Pulmonary artery endothelial cell (primary cell): ENCODE results near the gene DOCK1. TPM values are rescaled to one million over a fixed set of nuclear protein-coding genes. Genes with fewer than 3 reads are reported as not detected.

ENCODE experiments used
- DNase-seq: peaks from one replicate; pipeline ENCODE4 v3.0.0-alpha.2; 2011; ENCODE audit warnings: low read depth, low spot score
- total RNA-seq: library from RNA; depleted of rRNA; stranded (reverse); fragments of >200 nt; gene quantifications from 2 replicates; pipeline ENCODE4 v1.2.3, GENCODE V29; 2014

Gene DOCK1
- total RNA-seq, 1 donor from 2014 or later = 74.0 TPM

DNA sequence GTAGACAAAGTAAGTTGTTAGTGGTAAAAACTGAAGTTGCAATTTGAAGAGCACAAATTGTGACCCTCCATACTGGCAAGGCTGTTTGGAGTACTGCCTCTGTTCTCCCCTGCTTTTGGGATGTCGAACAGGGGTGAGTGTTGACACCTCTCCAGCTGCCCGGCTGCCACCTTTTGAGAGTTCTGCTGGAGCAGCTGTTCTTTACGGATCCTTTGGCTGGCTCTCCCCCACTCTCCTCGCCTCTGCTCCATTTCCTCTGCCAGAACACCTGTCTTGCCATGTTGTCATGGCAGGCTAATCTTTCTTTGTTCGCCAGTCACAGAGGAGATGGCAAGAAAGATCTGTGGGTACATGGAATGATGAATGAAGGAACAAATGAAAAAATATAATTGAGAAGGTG, 256.3 kb downstream of the DOCK1 start:
- no peak for DNase-seq

DNA sequence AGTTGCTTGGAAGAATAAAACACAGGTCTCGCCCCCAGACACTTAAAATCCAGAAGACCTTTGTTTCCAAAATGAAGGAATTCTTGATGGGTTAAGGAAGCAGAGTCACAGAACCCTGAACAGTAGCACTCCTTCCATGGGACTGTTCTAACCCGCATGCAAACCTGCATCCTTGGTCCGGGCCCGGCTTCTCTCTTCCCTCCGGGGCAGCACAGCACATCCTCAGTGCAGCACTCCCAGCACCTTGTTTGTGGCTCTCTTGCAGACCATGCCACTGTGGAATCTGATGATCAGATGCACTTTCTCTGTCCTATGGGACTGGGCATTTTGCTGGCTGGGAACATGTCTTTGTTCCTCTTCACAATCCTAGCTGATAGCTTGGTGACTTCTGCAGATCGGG, 257.6 kb downstream of the DOCK1 start:
- no peak for DNase-seq

DNA sequence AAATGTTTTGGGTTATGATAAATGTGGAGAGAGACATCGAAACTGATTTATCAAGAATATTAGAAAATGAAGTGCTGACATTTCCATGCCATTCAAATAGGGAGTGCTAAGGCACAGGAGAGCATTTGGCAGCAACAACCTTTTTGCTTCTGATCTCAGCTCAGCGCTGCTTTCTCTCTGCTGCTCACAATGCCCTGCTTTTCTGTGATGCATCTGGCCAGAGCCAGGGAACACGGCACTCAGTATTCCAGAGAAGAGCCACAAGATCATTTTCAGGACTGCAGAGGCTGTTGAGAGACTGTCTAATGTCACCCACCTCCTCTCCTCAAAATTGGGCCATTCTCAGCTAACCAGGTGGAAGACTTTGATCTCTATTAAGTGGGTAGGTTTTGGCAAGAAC, 263.0 kb downstream of the DOCK1 start:
- DNase-seq = no peak

DNA sequence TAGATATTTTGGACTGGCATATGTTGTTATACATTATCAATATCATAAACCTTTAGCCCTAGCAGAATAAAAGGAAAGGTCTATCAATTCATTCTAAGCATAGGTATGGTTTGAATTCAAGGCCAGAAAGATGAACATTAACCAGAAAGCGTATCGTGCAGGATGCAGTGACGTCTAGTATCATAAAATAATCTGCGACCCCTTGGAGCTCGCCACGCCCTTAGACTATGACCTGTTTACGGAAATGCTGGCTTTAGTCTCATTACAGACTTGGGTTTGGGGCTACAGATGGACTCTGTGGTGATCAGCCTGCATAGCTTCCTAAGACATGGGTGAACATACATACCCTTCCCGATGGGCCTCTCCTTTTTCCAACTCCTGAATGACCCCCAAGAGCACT, 269.6 kb downstream of the DOCK1 start:
- no peak for DNase-seq

DNA sequence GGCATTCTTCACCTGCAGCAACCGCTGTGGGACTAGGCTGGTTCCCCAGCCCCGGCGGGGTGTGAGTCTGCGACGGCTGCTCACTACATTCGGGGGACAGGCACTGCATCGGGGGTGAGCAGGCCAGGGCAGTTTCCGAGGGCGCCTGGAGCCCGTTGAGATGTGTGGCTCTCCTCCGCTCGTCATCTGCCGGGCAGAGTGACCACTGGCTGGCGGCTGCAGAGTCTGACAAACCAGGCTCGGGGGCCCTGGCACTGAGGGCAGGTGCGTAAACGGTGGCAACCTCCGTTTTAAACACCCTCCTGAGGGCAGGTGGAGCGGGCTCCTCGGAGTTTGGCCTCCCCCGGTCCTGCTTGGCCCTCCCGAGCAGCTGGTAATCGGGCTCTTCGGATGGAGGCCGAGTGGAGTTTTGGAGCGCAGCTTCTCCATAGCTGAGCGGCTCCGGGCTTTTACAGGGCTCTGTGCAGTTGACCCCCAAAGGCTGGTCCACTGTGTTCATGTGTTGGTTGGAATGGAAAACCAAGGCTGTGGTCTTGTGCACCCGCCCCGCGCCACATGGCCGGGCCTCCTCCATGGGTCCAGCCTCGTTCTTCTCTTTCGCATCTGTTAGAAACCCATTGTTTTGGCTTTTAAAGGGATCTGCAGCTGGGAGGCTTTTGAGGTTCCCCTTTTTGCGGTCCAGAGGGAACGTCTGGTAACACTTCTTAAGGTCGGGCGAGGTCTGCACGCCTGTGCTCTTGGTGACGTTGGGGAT, 270.3 kb downstream of the DOCK1 start:
- DNase-seq = no peak

DNA sequence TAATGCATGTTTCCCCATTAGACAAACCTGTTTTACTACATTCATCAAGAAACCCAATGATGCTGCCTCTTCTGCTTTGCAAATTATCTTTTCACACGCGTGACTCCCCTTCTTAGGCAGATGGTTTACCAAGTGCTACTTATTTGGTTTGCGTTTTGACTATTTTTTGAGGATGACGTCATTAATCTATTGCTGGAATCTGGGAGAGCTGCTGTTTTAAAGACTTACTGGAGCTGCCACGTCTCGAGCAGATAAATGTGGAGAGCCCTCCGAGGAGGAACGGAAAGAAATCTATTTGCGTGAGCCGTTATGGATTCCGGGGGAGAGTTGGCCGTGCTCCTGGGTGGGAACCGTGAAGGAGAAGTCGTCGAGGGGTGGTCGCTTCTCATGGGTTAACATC, 271.4 kb downstream of the DOCK1 start:
- DNase-seq = no peak

DNA sequence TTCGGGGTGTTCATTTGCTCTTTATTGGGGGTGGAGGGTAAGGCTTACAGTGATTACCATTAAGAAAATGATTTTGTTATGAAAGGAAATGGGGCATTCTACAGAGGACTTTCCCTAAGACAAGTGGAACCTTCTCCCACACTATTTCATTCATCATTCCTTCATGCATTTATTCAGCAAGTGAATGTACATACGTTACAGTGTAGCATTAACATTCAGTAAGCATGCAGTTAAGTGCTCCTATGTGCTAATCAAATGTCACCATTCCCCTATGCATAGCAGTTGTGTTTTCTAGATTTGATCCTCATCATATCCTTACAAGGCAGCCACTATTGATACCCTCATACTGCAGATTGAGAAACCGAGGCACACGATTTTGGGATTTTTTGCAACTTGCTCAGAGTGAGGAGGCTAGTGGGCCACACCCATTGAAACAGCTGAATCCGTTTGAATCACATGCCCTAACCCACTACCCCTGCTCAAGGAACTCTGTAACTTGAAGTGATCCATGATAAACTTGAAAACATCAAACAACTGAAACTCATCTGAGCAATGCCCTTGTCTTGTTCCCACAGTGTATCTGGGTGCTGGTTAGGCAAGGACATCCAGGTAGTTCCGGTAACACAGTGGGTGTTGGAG, 274.5 kb downstream of the DOCK1 start:
- DNase-seq = no peak

DNA sequence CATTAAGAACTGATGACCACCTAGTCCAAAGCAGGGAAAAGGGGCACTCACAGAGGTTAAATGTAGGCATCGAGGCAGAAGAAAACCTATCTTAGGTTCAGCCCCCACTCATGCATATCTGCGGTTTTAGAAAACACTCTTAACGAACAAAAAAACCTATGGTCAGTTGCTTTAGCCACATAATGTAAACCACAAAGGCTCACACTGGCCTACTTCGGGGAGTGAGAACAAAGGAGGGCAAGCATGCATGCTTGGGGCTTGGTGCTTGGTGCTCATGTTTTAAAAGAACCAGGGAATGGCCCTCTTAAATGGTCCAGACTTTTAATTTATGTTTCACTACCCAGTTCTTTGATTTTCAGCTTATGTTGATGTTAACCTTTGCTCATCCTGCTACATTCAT, 276.9 kb downstream of the DOCK1 start:
- no peak for DNase-seq

DNA sequence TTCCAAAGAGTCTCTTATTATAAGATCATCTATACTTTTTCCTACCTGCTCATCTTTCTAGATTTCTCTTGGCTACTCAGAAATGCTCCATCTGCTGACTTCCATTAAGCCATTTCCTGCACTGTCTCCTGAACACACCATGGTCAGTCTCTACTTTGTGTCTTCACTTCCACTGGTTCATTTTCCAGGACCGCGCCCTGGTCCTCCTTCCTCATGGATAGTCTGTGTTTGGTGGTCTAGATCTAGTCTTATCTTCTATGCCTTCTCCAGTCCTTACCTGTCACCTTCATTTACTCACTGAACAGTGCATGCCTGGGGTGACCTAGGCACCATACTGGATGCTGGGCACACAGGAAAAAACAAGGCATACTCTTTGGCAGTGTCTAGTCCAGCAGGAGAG, 279.4 kb downstream of the DOCK1 start:
- no peak for DNase-seq

DNA sequence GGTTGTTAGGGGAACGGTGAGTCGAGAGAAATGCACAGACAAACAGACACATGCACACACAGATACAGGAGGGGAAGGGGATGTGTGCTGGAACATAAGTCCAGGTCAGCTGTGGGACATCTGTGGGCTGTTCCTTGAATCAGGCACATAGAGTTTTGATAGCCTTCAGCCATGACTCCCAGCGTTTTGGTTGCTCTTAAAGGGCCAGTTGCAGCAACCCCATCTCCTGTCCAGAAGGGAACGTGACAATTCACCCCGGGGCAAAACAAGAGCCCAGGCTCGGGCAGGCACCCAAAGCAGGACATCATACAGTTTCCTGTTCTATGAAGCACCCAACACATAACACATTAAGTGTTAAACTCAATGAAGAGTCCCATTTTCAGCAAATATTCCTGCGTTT, 281.6 kb downstream of the DOCK1 start:
- DNase-seq = no peak

DNA sequence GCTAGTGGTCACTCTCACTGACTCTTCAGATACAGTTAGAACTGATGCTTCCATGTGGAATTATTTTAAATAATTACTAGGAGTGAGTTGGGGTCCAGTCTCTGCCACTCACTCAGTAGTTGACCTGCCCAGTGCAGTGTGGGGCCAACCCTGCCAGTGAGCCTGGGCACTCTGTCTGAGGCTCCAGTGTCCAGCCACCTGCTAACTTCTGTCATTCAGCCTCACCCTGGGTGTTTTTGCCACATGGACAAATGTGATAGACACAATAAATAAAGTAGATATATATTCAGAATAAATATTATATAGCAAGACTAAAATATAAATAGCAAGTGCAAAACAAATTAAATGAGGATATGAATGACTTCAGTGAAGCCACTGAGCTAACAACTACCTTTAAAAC, 284.0 kb downstream of the DOCK1 start:
- DNase-seq = no peak

DNA sequence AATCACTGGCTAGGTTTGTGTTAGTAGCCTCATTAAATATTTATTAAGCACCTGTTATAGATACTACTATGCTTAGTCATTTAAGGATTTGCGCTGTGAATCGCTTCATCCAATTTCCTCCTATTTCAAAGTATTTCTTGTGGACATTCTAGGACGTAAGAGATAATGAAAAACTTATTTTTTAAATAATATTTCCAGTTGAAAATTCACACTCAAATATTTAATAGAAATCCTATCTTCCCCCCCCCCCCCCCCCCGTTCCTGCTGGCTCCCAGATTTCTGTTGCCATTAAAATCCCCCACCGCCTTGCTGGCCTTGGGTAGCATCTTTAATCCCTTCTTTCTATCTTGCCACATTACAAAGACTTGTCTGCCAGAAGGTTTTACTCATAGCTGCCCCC, 285.2 kb downstream of the DOCK1 start:
- DNase-seq = no peak

DNA sequence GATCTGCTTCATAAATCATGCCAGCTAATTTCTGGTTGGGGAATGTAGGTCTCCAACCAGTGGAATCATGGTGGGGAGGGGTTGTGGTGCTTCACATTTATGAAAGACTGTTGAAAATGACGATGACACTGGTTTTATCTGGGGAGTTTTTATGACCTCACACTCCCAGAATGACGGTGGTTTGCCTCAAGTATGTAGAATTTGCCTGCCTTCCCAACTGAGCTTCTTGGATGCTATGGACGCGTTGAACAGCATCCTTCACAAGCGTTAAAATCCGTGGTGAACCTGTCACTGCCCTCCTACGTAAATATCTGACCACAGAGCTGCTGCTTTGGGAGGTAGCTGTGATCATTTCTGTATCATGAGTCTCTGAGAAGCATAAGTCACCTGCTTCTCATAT, 287.9 kb downstream of the DOCK1 start:
- DNase-seq = no peak

DNA sequence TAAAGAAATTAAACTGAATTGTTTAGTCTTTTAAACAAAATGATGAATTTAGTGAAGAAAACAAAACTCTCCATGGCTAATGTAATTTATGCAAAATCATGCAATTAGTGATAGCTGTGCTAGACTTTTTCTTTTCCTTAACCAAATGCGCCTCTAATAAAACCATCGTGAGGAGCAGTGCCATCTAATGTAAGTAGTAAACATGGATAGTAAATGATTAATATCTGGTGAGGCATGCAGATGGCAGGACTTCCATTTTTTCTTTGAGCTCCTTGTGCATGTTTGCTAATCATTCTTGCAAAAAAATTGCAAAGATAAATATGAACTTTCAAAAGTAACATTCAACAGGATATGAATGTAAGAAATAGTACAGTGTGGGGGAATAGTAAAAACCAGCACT, 288.9 kb downstream of the DOCK1 start:
- DNase-seq = no peak

DNA sequence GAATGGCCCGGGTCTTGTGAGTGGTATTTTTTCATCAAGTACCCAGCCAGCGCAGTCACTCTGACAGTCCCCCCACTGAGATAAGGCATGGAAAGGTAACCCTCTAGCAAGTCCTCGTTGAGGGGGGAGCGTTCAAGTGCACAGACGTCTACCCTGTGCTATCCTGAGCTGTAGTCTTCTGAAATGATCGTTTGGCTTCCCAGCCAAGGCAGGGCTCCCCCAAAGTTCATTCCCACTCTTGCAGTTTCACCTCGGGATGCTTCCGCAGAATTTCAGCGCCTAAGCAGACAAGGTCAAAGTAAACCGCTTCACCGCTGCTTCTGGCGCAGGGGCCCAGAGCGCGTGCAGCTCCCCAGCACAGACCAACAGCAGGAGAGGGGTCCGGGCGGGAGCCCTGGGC, 289.4 kb downstream of the DOCK1 start:
- DNase-seq = no peak

DNA sequence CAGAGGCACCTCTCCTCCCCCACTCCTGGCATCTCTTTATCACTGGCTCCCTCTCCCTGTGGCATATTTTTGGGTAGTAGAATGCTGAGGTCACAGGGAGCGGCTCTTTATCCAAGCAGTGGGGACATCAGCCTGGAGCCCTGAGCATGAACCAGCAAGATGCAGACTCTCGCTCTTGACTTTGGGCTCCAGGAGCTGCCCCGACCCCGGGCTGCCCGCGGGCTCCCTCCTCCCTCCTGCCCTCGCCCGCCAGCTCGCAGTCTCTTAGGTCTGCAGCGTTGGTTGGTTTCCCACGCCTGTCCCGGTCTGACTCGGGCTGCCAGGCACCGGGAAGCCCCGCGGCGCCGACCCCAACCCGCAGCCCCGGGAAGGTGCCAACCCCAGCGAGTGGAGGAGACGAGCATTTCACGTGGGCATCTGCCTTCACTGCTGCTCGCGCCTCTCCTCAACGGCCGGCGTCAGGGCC, 289.8 kb downstream of the DOCK1 start:
- no peak for DNase-seq

DNA sequence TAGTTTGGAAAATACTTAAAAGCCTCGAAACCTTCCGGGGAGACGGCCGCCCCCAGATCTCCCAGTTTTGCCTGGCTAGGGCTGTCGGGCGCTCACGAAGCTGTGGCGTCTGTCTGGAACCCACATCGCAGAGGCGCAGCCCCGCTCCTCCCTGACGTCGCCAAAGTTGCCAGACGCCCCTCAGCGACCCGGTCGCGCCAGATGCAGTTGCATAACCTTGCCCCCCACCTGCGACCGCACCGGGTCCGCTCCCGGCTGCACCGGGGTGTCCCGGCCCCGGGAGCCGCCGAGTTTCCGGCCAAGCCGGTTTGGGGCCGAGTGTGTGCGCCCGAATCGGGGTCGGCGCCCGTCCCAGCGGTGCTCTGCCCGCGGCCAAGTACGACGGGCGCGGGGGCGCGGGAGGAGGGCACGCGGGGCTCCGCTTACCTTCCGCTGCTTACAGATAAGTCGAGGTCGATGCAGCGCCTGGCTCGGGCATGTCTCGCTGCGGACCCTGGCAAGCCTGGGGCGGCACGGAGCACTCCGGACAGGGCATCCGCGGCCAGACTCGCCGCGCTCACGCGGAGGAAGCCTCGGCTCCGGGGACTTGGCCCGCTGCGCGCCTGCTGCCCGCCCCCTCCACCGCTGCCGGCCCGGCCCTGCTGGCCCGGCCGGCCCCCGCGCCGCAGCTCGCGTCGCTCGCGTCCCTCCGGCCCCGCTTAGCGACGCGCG, 290.5 kb downstream of the DOCK1 start:
- no peak for DNase-seq

DNA sequence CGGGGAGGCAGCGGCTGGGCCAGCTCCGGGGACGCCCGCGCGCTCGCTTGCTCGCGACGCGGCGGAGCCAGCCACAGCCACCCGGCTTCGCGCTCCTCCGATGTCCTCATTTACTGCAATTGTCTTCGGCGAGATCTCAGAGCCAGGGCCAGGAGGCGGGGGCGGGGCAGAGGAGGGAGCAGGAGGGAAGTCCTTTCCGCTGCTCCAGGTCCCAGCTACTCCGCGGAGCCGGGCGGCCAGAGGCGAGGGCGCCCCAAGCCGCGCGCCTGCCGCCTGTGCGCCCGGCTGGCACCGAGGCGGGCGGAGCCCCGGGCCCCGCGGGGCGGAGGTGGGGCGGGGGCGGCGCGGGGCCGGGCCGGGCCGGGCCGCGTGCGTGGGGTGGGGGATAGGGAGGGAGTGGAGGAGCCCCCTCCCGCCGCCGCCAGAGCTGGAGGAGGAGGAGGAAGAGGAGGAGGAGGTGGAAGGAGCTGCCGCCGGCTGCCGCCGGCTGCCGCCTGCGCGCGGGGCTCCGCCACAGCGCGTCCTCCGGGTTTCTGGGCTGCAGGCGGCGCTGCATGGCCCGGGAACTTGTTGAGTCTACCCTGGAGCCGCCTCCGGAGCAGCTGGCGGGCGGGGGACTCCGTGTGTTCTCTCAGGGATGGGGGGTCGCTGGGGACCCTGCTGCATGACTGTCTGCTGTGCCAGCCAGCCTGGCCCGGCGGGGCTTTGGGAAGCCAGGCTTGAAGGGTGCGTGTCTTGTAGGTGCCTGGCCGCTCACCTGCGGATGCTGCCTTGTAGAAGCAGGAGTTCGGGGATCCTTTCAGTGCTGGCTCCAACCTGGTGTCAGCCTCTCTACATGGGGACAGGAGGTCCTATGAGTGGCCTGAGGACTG, 291.3 kb downstream of the DOCK1 start, which contains the start of gene INSYN2A:
Gene INSYN2A, minus strand, starts transcription at position 310 of the 872 bp plus-strand sequence. CDS start 20,196 bp downstream, outside the sequence.
- DNase-seq = no peak

DNA sequence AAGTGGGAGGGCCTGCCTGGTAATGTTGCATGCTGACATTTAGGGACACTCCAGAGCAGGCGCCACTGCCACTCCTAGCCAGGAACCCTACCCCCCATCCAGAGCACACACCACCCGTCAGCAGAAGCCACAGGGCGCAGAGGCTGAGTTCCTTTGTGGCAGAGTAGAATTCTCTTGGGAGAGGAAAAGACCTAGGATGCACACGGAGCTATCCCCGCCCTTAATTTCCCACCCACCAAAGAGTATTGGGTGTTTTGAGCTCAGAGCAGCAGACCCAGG, 291.9 kb downstream of the DOCK1 start:
- no peak for DNase-seq

DNA sequence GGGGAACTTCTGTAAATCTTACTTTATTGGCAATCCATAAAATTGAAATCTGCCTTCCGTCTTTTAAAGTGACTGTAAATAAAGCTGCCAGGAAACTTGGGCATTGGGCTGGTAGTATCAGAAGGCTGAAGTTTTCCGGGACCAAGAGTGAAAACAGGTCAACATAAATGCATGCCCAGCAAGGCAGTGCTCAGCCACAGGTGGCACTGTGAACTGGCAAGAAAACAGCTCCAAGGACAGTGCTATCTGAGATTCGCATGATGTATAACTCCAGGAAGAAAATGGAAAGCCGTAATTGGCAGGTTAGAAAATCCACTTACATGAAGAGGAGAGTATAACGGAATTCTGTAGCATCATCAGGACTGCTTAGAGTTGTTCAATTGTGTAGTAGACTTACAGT, 293.1 kb downstream of the DOCK1 start:
- no peak for DNase-seq

DNA sequence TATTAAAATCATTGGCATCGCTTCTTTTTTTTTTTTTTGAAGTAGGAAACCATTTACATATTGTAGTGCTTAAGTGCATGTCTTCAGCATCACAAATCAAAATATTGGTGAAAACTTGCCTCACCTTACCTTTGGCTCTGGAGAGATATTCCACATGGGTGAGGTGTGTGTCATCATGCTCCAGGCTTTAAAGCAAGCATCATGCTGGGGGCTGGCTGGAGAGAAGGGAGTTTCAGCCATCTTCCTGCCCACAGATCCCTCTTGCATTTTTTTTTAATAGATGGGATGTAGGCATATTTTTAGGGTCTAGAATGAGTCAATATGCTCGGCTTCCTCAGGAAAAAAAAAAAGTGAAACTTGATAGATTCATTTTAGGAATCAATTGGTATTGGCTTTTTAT, 293.5 kb downstream of the DOCK1 start:
- DNase-seq = no peak

DNA sequence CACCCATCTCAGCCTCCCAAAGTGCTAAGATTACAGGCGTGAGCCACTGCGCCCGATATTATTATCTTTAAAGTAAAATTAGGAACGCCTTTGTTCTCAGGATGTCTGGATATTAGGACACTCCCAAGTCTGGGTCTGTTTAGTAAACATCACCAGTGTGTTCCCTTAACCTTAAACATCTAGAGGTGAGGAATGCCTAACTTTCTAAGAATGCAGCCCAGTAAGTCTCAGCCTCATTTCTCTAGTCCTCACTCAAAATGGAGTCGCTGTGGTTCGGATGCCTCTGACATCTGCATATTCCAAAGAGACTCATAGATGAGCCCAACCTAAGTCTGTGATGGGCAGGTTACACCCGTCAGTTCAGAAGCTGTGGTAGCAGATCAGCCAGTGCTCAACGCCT, 295.4 kb downstream of the DOCK1 start:
- no peak for DNase-seq
